Stimulated activated naive CD4-positive, alpha-beta T cell (primary cell): ENCODE results near the gene RGS16.
A peak's percentile ranks its signal among the peaks of the same experiment; 100 is the strongest.
"Not testable (repeated sequence)": the region's sequence is repeated elsewhere in the genome, so short reads cannot be mapped to it uniquely, and the experiment has no call there.

Source experiments
- DNase-seq, 6 experiments: peaks; one replicate each; lab custom pipeline; 2025; lab: John Stamatoyannopoulos, UW

RGS16 gene

GRCh38 chr1:182604175-182605164 lies at the start of gene RGS16:
Gene RGS16 (minus strand): TSS chr1:182604389. CDS start chr1:182604259, 130 bp downstream.
- peak; percentile 60 to 80 (median 72) for DNase-seq

GRCh38 chr1:182653986-182654385 lies 49.8 kb upstream of the RGS16 start:
- no peak for DNase-seq

GRCh38 chr1:182652933-182653332 lies 48.7 kb upstream of the RGS16 start:
- DNase-seq = no peak

GRCh38 chr1:182651339-182651724 lies 47.1 kb upstream of the RGS16 start:
- no peak for DNase-seq

GRCh38 chr1:182650678-182651338 lies 46.6 kb upstream of the RGS16 start:
- DNase-seq = no peak

GRCh38 chr1:182649041-182649440 lies 44.9 kb upstream of the RGS16 start:
- no peak for DNase-seq

GRCh38 chr1:182646739-182647138 lies 42.5 kb upstream of the RGS16 start:
- DNase-seq = no peak

- DNase-seq = no peak
Measured at GRCh38 chr1:182644886-182645285, 40.7 kb upstream of the RGS16 start.

- no peak for DNase-seq
Measured at GRCh38 chr1:182643699-182644098, 39.5 kb upstream of the RGS16 start.

GRCh38 chr1:182642461-182642860 lies 38.3 kb upstream of the RGS16 start:
- no peak for DNase-seq

- no peak for DNase-seq
Measured at GRCh38 chr1:182641561-182641960, 37.4 kb upstream of the RGS16 start.

GRCh38 chr1:182639330-182639729 lies 35.1 kb upstream of the RGS16 start:
- no peak for DNase-seq

- no peak for DNase-seq
Measured at GRCh38 chr1:182637769-182638168, 33.6 kb upstream of the RGS16 start.

- DNase-seq = no peak
Measured at GRCh38 chr1:182635871-182636270, 31.7 kb upstream of the RGS16 start.

- no peak for DNase-seq
Measured at GRCh38 chr1:182634306-182635072, 30.3 kb upstream of the RGS16 start.

- DNase-seq = no peak
Measured at GRCh38 chr1:182633657-182634281, 29.6 kb upstream of the RGS16 start.

GRCh38 chr1:182633031-182633430 lies 28.8 kb upstream of the RGS16 start:
- no peak for DNase-seq

GRCh38 chr1:182632441-182632857 lies 28.3 kb upstream of the RGS16 start:
- not testable (repeated sequence) for DNase-seq

- DNase-seq = no peak
Measured at GRCh38 chr1:182631954-182632353, 27.8 kb upstream of the RGS16 start.

GRCh38 chr1:182631053-182631677 lies 27.0 kb upstream of the RGS16 start:
- no peak for DNase-seq

- DNase-seq = no peak
Measured at GRCh38 chr1:182630586-182630985, 26.4 kb upstream of the RGS16 start.
